Loucy (cell line): ENCODE measurements around the gene MAMLD1.

ENCODE experiments used
- EZH2phosphoT487 ChIP-seq: fragments of 200-600 bp; IDR thresholded peaks from 2 replicates; pipeline ENCODE4 v1.6.1; 2018; ENCODE audit warnings: antibody characterized with exemption, mild to moderate bottlenecking, moderate library complexity, borderline replicate concordance
- TF ChIP-seq, protein P1 (sequence below): fragments of 200-600 bp; sonication (generic); conservative IDR thresholded peaks from 2 replicates; pipeline ENCODE4 v1.5.1; 2014; ENCODE audit warnings: mild to moderate bottlenecking, antibody characterized with exemption, low read length

DNA sequence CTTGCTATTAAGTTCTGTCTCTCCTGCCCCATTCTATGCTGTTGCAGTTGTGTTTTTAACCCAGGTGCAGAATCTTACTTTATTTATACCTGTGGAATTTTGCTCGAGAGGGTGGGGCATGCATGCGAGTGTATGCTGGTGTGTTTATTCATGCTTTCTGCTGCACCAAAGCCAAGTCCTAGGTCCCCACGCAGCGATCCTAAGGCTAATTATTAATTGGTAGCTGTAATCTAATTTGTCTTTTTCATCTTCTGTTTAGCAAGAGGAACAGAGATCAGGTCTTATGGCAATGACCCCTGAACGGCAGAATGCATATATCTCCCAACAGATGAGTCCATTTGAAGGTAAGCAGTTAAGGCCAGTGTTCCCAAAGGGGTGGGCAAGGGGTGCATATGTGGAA lies 146.6 kb downstream of the MAMLD1 start:
- TF ChIP-seq, protein P1, sequence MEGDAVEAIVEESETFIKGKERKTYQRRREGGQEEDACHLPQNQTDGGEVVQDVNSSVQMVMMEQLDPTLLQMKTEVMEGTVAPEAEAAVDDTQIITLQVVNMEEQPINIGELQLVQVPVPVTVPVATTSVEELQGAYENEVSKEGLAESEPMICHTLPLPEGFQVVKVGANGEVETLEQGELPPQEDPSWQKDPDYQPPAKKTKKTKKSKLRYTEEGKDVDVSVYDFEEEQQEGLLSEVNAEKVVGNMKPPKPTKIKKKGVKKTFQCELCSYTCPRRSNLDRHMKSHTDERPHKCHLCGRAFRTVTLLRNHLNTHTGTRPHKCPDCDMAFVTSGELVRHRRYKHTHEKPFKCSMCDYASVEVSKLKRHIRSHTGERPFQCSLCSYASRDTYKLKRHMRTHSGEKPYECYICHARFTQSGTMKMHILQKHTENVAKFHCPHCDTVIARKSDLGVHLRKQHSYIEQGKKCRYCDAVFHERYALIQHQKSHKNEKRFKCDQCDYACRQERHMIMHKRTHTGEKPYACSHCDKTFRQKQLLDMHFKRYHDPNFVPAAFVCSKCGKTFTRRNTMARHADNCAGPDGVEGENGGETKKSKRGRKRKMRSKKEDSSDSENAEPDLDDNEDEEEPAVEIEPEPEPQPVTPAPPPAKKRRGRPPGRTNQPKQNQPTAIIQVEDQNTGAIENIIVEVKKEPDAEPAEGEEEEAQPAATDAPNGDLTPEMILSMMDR = no peak
- TF ChIP-seq EZH2phosphoT487 = no peak
